Calu3 (cell line): ENCODE data around the gene RSPH3. TPM values are rescaled to one million over a fixed set of nuclear protein-coding genes. Genes with fewer than 3 reads are reported as not detected.

Source experiments
- BruUV-seq: library from RNA; stranded (reverse); fragments of 400-500 nt; replicated peaks from 2 replicates; lab custom pipeline; 2021; lab: Mats Ljungman, UMichigan
- CTCF ChIA-PET: fragments of 300-600 bp; sonication (Branson Sonifier 250); formaldehyde crosslinking; loops from one replicate; lab custom pipeline; 2022; ENCODE audit warnings: antibody characterized with exemption; lab: Charles Lee
- DNase-seq: peaks from one replicate; pipeline ENCODE4 v3.0.0; 2022
- H3K27ac Mint-ChIP-seq: one replicate; pipeline ENCODE4 v1.8.0; 2022; ENCODE audit warnings: mixed read lengths; ENCODE audit not compliant: unreplicated experiment
- H3K27me3 Mint-ChIP-seq: one replicate; pipeline ENCODE4 v1.8.0; 2022; ENCODE audit warnings: mixed read lengths; ENCODE audit not compliant: unreplicated experiment
- H3K36me3 Mint-ChIP-seq: one replicate; pipeline ENCODE4 v1.8.0; 2022; ENCODE audit warnings: mild to moderate bottlenecking, moderate library complexity, mixed read lengths; ENCODE audit not compliant: insufficient read depth, unreplicated experiment
- H3K4me1 Mint-ChIP-seq: one replicate; pipeline ENCODE4 v1.8.0; 2022; ENCODE audit warnings: mild to moderate bottlenecking, low read depth, mixed read lengths; ENCODE audit not compliant: unreplicated experiment
- H3K4me3 Mint-ChIP-seq: one replicate; pipeline ENCODE4 v1.8.0; 2022; ENCODE audit warnings: mild to moderate bottlenecking, low read depth, moderate library complexity, mixed read lengths; ENCODE audit not compliant: unreplicated experiment
- H3K9me3 Mint-ChIP-seq: one replicate; pipeline ENCODE4 v1.8.0; 2022; ENCODE audit warnings: low read depth, mixed read lengths; ENCODE audit not compliant: unreplicated experiment
- intact Hi-C: fragments of 100-400 bp; cut with micrococcal nuclease; formaldehyde crosslinking; loops from one replicate; pipeline ENCODE4 v1.10.0; 2022; ENCODE audit not compliant: unreplicated experiment
- total RNA-seq: library from RNA; stranded (reverse); gene quantifications from 2 replicates; pipeline ENCODE4 v1.2.3, GENCODE V29; 2022
- TF ChIP-seq, protein P1 (sequence below): fragments of 200-600 bp; IDR thresholded peaks from one replicate; pipeline ENCODE4 v1.8.0; 2022; ENCODE audit warnings: antibody characterized with exemption; ENCODE audit not compliant: unreplicated experiment

Gene RSPH3
- total RNA-seq, 1 experiment from 2014 or later = 12.5 TPM

DNA sequence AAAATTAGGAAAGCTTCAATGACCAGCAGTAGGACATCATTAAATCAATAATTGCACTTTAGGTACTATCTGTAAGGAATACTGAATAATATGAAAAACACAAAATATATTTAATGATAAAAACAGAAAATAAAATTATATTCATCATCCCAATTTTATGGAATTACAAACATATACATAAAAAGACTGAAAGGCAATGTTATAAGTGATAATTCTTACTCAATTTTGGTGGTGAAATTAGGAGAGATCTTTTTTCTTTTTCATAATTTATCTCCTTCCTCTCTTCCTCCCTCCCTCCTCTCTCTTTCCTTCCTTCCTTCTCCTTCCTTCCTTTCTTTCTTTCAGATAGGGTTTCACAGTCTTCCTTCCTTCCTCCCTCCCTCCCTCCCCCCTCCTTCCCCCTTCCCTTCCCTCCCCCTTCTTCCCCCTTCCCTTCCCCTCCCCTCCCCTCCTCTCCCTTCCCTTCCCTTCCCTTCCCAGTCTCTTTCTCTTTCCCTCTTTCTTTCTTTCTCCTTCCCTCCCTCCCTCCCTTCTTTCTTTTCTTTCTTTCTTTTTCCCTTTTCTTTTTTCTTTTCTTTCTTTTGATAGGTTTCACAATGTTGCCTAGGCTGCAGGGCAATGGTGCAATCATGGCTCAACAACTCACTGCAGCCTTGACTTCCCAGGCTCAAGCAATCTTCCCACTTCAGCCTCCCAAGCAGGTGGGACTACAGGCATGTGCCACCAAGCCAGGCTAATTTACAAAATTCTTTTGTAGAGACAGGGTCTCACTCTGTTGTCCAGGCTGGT, 36.8 kb downstream of the RSPH3 start:
- DNase-seq = no peak
- no peak overlapping the region for H3K4me3 Mint-ChIP-seq
- CTCF ChIA-PET = no interaction called here
- H3K27ac Mint-ChIP-seq = peak overlapping the region; percentile 40
- BruUV-seq = no TSS peak
- TF ChIP-seq, protein P1, sequence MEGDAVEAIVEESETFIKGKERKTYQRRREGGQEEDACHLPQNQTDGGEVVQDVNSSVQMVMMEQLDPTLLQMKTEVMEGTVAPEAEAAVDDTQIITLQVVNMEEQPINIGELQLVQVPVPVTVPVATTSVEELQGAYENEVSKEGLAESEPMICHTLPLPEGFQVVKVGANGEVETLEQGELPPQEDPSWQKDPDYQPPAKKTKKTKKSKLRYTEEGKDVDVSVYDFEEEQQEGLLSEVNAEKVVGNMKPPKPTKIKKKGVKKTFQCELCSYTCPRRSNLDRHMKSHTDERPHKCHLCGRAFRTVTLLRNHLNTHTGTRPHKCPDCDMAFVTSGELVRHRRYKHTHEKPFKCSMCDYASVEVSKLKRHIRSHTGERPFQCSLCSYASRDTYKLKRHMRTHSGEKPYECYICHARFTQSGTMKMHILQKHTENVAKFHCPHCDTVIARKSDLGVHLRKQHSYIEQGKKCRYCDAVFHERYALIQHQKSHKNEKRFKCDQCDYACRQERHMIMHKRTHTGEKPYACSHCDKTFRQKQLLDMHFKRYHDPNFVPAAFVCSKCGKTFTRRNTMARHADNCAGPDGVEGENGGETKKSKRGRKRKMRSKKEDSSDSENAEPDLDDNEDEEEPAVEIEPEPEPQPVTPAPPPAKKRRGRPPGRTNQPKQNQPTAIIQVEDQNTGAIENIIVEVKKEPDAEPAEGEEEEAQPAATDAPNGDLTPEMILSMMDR = no peak
- H3K4me1 Mint-ChIP-seq = peaks cover 6% of the 10 kb centered on the region
- intact Hi-C loops = no loop called here
- peaks cover 3% of the 10 kb centered on the region for H3K36me3 Mint-ChIP-seq
- peaks cover 4% of the 10 kb centered on the region for H3K9me3 Mint-ChIP-seq
- no peaks in the 10 kb centered on the region for H3K27me3 Mint-ChIP-seq

DNA sequence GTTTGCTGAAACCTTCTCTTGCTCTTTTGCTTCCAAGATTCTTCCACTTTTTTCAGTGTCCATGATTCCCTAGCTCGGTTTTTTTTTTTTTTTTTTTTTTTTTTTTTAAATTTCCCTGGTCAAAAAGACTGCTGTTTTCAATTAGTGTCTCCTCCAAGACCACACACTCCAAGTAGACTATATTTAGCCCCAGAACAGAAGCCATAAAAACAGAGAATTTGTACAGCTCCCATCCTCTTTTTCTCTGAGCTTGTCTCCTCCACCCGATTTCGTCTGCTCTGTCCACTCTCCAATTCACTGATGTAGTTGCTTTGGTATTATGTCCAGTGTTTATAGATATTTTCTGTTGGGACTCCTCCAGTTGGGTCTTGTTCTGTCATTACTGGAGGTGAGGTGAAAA, 37.6 kb downstream of the RSPH3 start:
- BruUV-seq = no TSS peak
- H3K27me3 Mint-ChIP-seq = no peaks in the 10 kb centered on the region
- no peak overlapping the region for H3K4me3 Mint-ChIP-seq
- H3K36me3 Mint-ChIP-seq = peaks cover 4% of the 10 kb centered on the region
- no peak overlapping the region for H3K27ac Mint-ChIP-seq
- DNase-seq = no peak
- TF ChIP-seq, protein P1 = no peak
- CTCF ChIA-PET = no interaction called here
- no peaks in the 10 kb centered on the region for H3K9me3 Mint-ChIP-seq
- H3K4me1 Mint-ChIP-seq = peaks cover 9% of the 10 kb centered on the region
- intact Hi-C loops = no loop called here

DNA sequence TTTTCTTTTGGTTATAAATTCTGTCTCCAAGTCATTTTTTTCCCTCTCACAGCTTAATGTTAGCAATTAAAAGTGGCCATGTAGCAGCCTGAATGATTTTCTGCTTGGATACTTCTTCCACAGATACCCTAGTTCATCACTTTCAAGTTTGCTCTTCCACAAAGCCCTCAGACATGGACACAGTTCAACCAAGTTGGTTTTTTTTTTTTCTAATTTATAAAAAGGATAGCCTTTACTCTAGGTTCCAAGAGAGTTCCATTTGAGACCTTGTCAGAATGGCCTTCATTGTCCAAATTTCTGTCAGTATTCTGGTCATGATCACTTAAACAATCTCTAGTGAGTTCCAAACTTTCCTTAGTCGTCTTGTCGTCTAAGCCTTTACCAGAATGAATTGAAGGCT, 40.0 kb downstream of the RSPH3 start:
- intact Hi-C loops = no loop called here
- H3K4me3 Mint-ChIP-seq = no peak overlapping the region
- no peak overlapping the region for H3K27ac Mint-ChIP-seq
- TF ChIP-seq, protein P1 = no peak
- H3K9me3 Mint-ChIP-seq = no peaks in the 10 kb centered on the region
- BruUV-seq = no TSS peak
- H3K36me3 Mint-ChIP-seq = peaks cover 4% of the 10 kb centered on the region
- DNase-seq = no peak
- CTCF ChIA-PET = no interaction called here
- H3K4me1 Mint-ChIP-seq = peaks cover 19% of the 10 kb centered on the region
- H3K27me3 Mint-ChIP-seq = no peaks in the 10 kb centered on the region

DNA sequence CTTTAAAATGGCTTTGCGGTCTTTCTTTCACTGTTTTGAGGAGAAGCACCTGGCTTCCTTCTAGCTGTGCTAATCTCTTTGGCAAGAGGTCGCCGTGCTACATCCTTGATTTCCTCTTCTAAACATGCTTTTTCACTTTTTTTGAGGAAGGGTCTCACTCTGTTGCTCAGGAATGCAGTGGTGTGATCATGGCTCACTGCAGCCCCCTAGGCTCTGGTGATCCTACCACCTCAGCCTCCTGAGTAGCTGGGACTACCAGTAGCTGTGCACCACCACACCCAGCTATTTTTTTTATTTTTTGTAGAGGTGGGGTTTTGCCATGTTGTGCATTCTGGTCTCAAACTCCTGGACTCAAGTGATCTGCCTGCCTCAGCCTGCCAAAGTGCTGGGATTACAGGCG, 40.5 kb downstream of the RSPH3 start:
- TF ChIP-seq, protein P1 = no peak
- BruUV-seq = no TSS peak
- peaks cover 24% of the 10 kb centered on the region for H3K4me1 Mint-ChIP-seq

More for the DNA sequence above, 40.5 kb downstream of the RSPH3 start:
- H3K27ac Mint-ChIP-seq = no peak overlapping the region
- peaks cover 4% of the 10 kb centered on the region for H3K36me3 Mint-ChIP-seq
- no peaks in the 10 kb centered on the region for H3K27me3 Mint-ChIP-seq
- CTCF ChIA-PET = interaction anchor here (1.0 kb wide), 1 partner anchor 49 kb away, joined by 3 read pairs; no protein-coding TSS in a partner anchor
- DNase-seq = no peak
- H3K4me3 Mint-ChIP-seq = no peak overlapping the region
- no peaks in the 10 kb centered on the region for H3K9me3 Mint-ChIP-seq
- intact Hi-C loops = no loop called here
